ENCODE measurements around the gene SLC49A3.

DNA sequence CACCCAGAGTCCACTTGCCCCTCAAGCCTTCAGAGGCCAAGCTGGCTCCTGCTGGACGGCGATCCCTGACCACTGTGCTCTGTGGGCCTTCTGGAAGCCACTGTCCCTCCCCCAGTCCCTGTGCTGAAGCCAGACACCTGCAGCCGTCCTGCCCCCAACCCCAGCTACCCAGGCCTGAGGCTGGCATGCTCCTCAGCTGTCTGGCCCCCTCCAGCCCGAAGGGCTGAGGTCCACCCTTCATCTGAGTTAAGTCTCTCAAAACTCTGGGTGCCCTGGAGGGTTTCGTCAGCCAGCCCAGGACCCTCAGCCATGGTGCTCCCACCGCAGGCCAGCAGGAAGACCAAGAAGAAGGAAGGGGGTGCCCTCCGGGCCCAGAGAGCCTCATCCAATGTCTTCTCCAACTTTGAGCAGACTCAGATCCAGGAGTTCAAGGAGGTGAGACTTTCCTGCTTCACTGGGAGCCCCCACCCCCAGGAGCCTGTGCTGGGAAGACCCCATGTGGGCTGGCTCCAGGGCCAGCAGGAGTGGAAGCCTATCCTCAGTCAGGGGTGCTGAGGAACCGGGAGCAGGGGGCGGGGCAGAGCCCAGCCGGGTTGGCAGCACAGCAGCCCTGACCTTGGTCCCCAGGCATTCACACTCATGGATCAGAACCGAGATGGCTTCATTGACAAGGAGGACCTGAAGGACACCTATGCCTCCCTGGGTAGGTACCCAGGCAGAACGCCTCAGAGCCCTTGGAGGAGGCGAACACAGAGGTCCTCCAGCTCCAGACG, 10.4 kb downstream of the SLC49A3 start:
- TF ChIP-seq, protein P1, sequence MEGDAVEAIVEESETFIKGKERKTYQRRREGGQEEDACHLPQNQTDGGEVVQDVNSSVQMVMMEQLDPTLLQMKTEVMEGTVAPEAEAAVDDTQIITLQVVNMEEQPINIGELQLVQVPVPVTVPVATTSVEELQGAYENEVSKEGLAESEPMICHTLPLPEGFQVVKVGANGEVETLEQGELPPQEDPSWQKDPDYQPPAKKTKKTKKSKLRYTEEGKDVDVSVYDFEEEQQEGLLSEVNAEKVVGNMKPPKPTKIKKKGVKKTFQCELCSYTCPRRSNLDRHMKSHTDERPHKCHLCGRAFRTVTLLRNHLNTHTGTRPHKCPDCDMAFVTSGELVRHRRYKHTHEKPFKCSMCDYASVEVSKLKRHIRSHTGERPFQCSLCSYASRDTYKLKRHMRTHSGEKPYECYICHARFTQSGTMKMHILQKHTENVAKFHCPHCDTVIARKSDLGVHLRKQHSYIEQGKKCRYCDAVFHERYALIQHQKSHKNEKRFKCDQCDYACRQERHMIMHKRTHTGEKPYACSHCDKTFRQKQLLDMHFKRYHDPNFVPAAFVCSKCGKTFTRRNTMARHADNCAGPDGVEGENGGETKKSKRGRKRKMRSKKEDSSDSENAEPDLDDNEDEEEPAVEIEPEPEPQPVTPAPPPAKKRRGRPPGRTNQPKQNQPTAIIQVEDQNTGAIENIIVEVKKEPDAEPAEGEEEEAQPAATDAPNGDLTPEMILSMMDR (conservative IDR thresholded peaks at IDR 0.05; ENCODE audit: low read length) = no peak
- TF ChIP-seq EZH2phosphoT487 (IDR thresholded peaks at IDR 0.05; ENCODE audit: borderline replicate concordance, low read depth, low read length) = no peak
